ENCODE measurements around the gene GRSF1. TPM values are rescaled to one million over a fixed set of nuclear protein-coding genes. Genes with fewer than 3 reads are reported as not detected.

The GRSF1 gene
- total RNA-seq, 1 donor from 2014 or later: 70.0 TPM

Other genes with a start within 250 kb of the GRSF1 start
- not detected in 2 replicates for gene AMBN, start 247.6 kb downstream of the GRSF1 start, total RNA-seq
- not detected in 2 replicates for gene ENAM, start 211.1 kb downstream of the GRSF1 start, total RNA-seq
- gene JCHAIN, start 173.4 kb downstream of the GRSF1 start, total RNA-seq: not detected in 2 replicates
- 30.5 and 32.4 TPM in 2 replicates for gene UTP3, start 151.4 kb downstream of the GRSF1 start, total RNA-seq
- 9.3 and 13.5 TPM in 2 replicates for gene RUFY3, start 117.9 kb downstream of the GRSF1 start, total RNA-seq
- 20.2 and 20.8 TPM in 2 replicates for gene MOB1B, start 62.5 kb upstream of the GRSF1 start, total RNA-seq
- 68.1 and 71.8 TPM in 2 replicates for gene DCK, start 153.8 kb upstream of the GRSF1 start, total RNA-seq

Data from T-helper 1 cell treated with Interleukin-12 subunit alpha and Interleukin-12 subunit beta and Interleukin-4 antibody, amounts not matched to agents 30 ng/mL and 1 ng/mL, for 36 hours (primary cell).